Measurements from ENCODE around the gene RPRD1B.

The RPRD1B gene

GRCh38 chr20:38049800-38050199, 16.3 kb downstream of the RPRD1B start:
- Histone ChIP-seq H3K4me2 (ENCODE audit: low read length) (no peak overlapping the region), H3K4me3 (ENCODE audit: low read length) (no peak overlapping the region), H3K27ac (ENCODE audit: low read length) (no peak overlapping the region), H4K20me1 (ENCODE audit: insufficient read depth, low read length) (peaks cover 19% of the 10 kb centered on the region), H3K36me3 (replicated peaks; ENCODE audit: low read depth, low read length) (peaks cover 44% of the 10 kb centered on the region), H3K79me2 (ENCODE audit: low read length) (peaks cover 79% of the 10 kb centered on the region), H3K9me3 (ENCODE audit: insufficient read depth, low read length) (no peaks in the 10 kb centered on the region), H3K9ac (ENCODE audit: low read length) (no peak overlapping the region), H3K4me1 (ENCODE audit: low read length) (no peaks in the 10 kb centered on the region), H3K27me3 (ENCODE audit: low read depth, low read length) (no peaks in the 10 kb centered on the region), H2AFZ (ENCODE audit: low read depth, low read length) (no peak overlapping the region)
- TF ChIP-seq EZH2phosphoT487 (IDR thresholded peaks at IDR 0.05; ENCODE audit: low read depth) (no peak), CTCF (IDR thresholded peaks at IDR 0.05; ENCODE audit: low read depth, low read length) (no peak)

- no peak overlapping the region for H3K27ac ChIP-seq (ENCODE audit: low read length)
- no peak overlapping the region for H3K9ac ChIP-seq (ENCODE audit: low read length)
- TF ChIP-seq CTCF (IDR thresholded peaks at IDR 0.05; ENCODE audit: low read depth, low read length) = no peak
- TF ChIP-seq EZH2phosphoT487 (IDR thresholded peaks at IDR 0.05; ENCODE audit: low read depth) = no peak
- H3K4me1 ChIP-seq (ENCODE audit: low read length) = peaks cover 7% of the 10 kb centered on the region
- no peaks in the 10 kb centered on the region for H3K9me3 ChIP-seq (ENCODE audit: insufficient read depth, low read length)
- H3K4me3 ChIP-seq (ENCODE audit: low read length) = no peak overlapping the region
- peaks cover 78% of the 10 kb centered on the region for H3K79me2 ChIP-seq (ENCODE audit: low read length)
- peaks cover 21% of the 10 kb centered on the region for H4K20me1 ChIP-seq (ENCODE audit: insufficient read depth, low read length)
- no peaks in the 10 kb centered on the region for H3K27me3 ChIP-seq (ENCODE audit: low read depth, low read length)
- H3K4me2 ChIP-seq (ENCODE audit: low read length) = no peak overlapping the region
- no peak overlapping the region for H2AFZ ChIP-seq (ENCODE audit: low read depth, low read length)
- H3K36me3 ChIP-seq (replicated peaks; ENCODE audit: low read depth, low read length) = peaks cover 40% of the 10 kb centered on the region
These were observed 17.1 kb downstream of the RPRD1B start for GRCh38 chr20:38050686-38051085.

GRCh38 chr20:38052870-38053269, 19.3 kb downstream of the RPRD1B start:
- no peak overlapping the region for H3K9ac ChIP-seq (ENCODE audit: low read length)
- TF ChIP-seq EZH2phosphoT487 (IDR thresholded peaks at IDR 0.05; ENCODE audit: low read depth) (no peak), CTCF (IDR thresholded peaks at IDR 0.05; ENCODE audit: low read depth, low read length) (no peak)

GRCh38 chr20:38054647-38055046, 21.1 kb downstream of the RPRD1B start:
- peaks cover 42% of the 10 kb centered on the region for H3K36me3 ChIP-seq (replicated peaks; ENCODE audit: low read depth, low read length)
- no peak overlapping the region for H3K27ac ChIP-seq (ENCODE audit: low read length)
- no peak overlapping the region for H2AFZ ChIP-seq (ENCODE audit: low read depth, low read length)

More at GRCh38 chr20:38052870-38053269, 19.3 kb downstream of the RPRD1B start:
- Histone ChIP-seq H3K27ac (ENCODE audit: low read length) (no peak overlapping the region), H3K79me2 (ENCODE audit: low read length) (peaks cover 67% of the 10 kb centered on the region), H3K4me3 (ENCODE audit: low read length) (no peak overlapping the region), H3K27me3 (ENCODE audit: low read depth, low read length) (no peaks in the 10 kb centered on the region), H3K4me1 (ENCODE audit: low read length) (peaks cover 28% of the 10 kb centered on the region), H3K36me3 (replicated peaks; ENCODE audit: low read depth, low read length) (peaks cover 39% of the 10 kb centered on the region), H3K4me2 (ENCODE audit: low read length) (no peak overlapping the region), H4K20me1 (ENCODE audit: insufficient read depth, low read length) (peaks cover 13% of the 10 kb centered on the region), H3K9me3 (ENCODE audit: insufficient read depth, low read length) (no peaks in the 10 kb centered on the region), H2AFZ (ENCODE audit: low read depth, low read length) (no peak overlapping the region)

More at GRCh38 chr20:38054647-38055046, 21.1 kb downstream of the RPRD1B start:
- H3K4me1 ChIP-seq (ENCODE audit: low read length) = peaks cover 31% of the 10 kb centered on the region
- H3K9me3 ChIP-seq (ENCODE audit: insufficient read depth, low read length) = no peaks in the 10 kb centered on the region
- peaks cover 13% of the 10 kb centered on the region for H4K20me1 ChIP-seq (ENCODE audit: insufficient read depth, low read length)
- H3K4me2 ChIP-seq (ENCODE audit: low read length) = no peak overlapping the region
- H3K9ac ChIP-seq (ENCODE audit: low read length) = no peak overlapping the region
- H3K27me3 ChIP-seq (ENCODE audit: low read depth, low read length) = no peaks in the 10 kb centered on the region
- TF ChIP-seq EZH2phosphoT487 (IDR thresholded peaks at IDR 0.05; ENCODE audit: low read depth) = no peak
- TF ChIP-seq CTCF (IDR thresholded peaks at IDR 0.05; ENCODE audit: low read depth, low read length) = no peak
- peaks cover 57% of the 10 kb centered on the region for H3K79me2 ChIP-seq (ENCODE audit: low read length)
- no peak overlapping the region for H3K4me3 ChIP-seq (ENCODE audit: low read length)

All from OCI-LY3 (cell line).